Stimulated activated CD8-positive, alpha-beta memory T cell treated with anti-CD3 and anti-CD28 coated beads, Interleukin-12 subunit alpha, Interleukin-12 subunit beta, amount 100 ng/mL, for 24 hours (primary cell): ENCODE results near the gene RNF175.
"Not testable (repeated sequence)": the region's sequence is repeated elsewhere in the genome, so short reads cannot be mapped to it uniquely, and the experiment has no call there.

Experiments
- DNase-seq: peaks from one replicate; pipeline ENCODE4 v3.0.0-alpha.2; 2020; ENCODE audit errors: extremely low read depth

RNF175 gene

DNA sequence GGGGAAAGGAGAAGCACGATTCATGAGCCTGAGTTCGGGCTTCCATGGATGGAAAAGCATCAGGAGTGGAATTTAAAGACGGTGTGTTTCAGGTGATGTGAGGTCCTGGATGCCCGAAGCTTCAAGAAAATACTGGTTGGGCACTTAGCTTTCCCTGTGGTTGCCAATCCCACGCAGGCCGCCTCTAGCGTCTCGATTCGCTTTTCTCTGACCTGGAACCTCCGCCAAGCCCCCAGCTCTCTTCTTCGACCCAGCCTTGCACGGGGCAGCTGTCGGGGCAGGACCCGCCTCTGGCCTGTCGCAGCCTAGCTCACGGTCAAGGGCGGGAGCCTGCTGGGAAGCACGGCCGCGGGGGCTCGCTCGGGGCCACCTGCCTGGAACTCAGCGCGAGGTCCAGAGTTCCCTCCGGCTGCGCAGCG is 76.1 kb downstream of the RNF175 start:
- no peak for DNase-seq

DNA sequence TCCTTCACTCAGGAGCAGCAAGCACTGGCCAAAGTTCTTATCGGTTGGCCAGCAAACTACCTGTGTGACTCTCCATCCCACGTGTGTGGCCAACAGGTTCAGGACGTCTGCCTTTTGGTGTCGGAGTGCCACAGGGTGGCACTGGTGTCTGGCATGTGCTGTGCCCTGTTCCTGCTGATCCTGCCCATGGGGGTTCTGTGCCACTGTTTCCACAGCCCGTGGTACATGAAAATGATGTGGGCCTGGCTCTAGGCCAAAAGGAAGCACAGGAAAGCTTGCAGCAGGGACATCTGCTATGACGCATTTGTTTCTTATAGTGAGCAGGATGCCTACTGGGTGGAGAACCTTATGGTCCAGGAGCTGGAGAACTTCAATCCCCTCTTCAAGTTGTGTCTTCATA is 80.3 kb downstream of the RNF175 start:
- DNase-seq, result no peak

DNA sequence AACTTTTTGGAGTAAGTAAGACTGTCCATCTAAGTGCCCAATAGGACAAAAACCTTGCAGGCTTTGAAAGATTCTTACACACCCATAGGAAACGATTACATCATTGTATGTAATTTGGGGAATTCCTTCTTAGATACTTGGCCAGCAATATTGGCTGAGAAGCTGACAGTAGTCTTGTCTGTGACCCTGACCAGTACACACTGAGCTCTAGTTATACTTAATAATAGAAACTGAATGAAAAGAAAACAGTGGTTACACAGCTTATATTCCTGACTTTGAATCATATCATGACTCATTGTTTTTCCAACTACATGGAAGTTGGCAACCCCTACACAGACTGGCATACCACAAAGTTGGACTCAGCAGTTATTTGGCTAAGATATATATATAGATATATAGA is 82.8 kb downstream of the RNF175 start:
- no peak for DNase-seq

DNA sequence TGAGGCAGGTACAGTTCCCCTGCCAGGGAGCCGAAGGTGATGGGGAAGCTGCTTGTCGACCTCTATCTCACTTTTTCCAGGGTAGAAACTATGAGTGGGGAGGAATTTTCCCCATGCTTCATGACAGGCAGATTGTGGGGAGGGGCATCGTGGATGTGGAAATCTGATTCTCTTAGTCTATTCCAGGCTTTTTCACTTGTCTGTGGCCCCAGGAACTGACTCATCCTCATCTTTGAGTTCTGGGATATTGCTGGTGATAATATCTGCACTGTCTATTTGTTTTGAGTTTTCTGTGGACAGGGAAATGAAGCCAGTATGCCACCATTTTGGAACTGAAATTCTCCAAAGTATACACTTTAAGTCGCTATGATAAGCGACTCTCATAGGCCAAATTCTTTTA is 83.3 kb downstream of the RNF175 start:
- DNase-seq, result no peak

DNA sequence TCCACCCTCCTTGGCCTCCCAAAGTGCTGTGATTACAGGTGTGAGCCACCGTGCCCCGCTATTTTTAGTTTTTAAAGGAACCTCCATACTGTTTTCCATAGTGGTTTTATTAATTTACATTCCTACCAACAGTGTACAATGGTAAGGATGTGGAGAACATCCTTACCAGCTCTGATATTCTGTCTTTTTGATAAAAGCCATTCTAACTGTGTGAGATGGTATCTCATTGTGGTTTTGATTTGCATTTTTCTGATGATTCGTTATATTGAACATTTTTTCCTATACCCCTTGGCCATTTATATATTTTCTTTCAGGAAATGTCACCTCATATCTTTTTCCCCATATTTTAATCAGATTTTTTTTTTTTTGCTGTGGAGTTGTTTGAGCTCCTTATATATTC is 90.0 kb downstream of the RNF175 start:
- no peak for DNase-seq

DNA sequence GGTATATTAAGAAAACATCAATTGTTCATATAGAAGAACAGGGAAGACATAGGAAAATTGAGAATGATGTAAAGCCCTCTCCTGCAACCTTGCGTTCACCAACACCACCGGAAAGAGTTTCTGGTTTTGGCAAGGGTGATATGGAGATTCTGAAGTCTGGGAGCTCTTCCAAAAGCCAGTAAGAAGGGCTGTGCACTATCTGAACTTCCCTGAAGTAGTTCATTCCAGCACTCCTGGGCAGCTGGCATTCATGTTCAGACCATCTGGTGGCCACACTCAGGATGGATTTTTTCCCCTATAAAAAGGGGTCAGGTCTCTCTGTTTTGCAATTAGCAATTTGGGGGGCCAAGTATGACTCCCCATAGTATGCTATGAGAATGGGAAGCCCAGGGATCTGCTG is 91.2 kb downstream of the RNF175 start:
- no peak for DNase-seq

DNA sequence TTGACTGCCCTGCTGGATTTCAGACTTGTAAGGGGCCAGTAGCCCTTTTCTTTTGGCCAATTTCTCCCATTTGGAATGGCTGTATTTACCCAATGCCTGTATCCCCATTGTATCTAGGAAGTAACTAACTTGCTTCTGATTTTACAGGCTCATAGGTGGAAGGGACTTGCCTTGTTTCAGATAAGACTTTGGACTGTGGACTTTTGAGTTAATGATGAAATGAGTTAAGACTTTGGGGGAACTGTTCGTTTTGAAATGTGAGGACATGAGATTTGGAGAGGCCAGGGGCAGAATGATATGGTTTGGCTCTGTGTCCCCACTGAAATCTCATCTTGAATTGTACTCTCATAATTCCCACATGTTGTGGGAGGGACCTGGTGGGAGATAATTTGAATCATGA is 93.3 kb downstream of the RNF175 start:
- not testable (repeated sequence) for DNase-seq

DNA sequence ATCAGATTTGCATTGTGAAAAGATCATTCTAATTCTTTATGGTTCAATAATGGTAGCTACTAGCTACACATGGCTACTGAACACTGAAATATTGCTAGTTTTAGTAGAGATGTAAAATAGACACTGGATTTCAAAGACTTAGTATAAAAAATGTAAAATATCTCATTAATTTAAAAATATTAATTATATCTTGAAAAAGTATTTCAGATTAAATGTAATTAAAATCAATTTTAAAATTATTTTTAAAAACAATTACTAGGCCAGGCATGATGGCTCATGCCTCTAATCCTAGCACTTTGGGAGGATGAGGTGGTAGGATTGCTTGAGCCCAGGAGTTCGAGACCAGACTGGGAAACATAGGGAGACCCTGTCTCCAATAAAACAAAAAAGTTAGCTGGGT is 96.2 kb downstream of the RNF175 start:
- DNase-seq, result no peak

DNA sequence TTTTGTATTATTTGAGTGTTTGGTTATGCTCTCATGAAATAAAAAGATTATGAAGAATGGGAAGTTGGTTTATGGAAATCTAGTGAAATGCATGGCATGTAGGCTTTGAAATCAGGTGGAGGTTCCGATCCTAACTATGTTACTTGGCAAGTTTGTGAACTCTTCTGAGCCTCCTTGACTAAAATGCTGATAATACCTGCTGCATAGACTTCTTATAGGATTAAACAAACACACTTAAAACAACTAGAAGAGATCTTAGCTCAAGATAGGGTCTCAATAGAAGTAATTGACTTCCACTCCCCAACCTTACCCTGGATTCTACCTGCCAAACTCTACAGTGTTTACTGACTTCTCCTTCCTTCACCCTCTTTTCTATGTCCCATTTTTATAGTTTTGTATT is 97.9 kb downstream of the RNF175 start:
- no peak for DNase-seq

DNA sequence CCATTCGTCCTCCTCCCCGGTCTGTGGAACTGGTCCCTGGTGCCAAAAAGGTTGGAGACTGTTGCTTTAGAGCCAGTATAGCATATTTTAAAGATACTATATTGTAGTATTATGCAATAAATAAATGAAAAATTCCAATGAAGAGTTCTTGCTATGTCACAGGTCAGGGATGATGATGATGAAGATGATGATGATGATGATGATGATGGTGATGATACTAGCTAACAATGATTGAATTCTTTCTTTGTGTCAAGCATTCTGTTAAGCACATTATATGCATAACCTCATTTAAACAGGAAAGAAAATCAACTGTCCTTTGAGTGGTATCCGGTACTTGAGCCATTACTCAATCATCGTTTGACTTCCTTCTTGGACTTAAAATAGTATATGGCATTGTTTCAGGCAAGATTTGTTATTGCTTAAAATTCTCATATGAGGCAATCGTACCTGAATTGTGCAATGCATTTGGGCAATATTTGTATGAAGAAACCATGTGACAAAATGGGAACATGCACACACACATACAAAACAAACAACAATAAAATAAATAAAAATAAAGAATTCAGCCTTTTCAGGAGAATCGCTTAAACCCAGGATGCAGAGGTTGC is 98.5 kb downstream of the RNF175 start:
- no peak for DNase-seq
